NOMO-1 treated with dmso at 0.1 percent for 144 hours (cell line): ENCODE results near the gene COX8A.

Experiments
- DNase-seq: peaks from one replicate; lab custom pipeline; 2025; ENCODE audit not compliant: unreplicated experiment; lab: John Stamatoyannopoulos, UW

Gene COX8A

DNA sequence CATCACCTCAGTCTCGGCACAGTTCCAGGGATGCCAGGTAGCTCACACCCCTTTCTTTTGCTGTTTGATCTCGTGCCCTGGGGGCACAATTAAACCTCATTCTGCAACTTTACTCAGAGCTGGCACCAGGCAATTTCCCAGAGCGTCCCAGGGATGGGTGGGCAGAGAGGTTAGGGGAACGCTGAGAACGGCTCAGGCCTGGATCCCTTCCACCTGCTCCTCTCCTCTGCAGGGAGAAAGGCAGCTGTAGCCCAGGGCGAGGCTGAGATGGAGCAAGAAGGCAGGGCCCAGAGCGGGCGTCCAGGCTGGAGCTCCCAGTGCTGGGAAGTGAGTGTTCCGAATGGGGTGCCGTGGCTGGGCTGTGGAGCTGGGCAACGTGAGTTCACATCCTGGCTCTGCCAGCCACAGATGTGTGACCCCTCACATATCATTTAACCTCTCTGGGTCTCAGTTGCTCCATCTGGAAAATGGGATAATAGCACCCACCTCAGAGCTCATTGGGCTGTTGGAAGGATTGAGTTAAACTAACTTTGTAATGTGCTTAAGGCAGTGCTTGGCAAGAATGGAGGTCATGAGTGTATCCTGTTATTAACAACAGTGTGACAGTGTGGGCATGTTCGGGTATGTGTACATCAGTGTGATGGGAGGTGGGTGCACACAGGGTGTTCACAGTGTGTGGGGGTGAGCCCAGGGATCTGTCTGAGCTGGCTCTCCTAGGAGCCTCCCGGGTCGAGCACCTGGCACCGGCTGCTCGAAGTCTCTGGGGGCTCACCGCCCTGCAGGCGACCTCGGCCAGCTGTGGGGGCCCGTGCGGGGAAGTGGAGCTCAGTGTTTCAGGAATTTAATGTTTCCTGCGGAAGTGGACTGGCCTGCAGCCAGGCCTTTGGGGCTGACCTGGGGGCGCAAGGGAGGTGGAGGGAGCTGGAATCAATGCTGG is 27.3 kb downstream of the COX8A start:
- no peak for DNase-seq

DNA sequence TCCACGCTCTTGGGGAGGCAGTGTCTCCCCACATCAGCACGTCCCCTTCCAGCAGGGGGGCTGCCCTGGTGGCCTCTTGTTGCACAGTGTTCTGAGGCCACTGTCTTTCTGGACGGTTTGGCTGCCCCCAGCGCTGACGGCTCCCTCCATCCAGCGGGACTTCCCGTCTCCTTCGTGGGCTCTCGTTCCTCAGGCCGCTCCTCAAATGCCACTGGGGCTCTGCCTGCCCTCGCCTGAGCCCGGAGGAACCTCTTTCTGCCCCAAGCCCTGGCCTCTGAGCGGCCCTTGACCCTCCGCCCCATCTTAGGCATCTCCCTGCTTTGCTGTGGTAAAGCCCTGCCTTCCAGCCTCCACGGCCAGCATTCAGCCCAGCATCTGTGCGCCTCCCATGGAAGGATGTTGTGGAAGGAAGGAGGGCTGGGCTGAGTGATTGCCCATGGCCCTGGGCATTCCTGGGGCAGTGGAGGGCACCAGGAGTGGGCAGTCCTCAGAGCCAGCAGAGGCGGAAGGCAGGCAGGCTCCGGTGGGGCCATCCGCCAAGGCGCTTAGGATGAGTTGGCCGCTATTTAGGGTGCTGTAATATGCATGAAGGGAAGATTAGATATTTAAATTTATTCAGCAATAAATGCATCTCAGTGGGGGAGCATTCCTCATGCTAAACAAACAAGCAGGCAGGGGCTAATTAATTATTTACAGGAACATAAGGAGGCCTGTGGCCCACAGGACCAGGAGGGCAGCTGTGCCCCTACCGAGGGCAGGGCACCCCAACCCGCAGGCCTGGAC is 29.6 kb downstream of the COX8A start:
- DNase-seq, result no peak

DNA sequence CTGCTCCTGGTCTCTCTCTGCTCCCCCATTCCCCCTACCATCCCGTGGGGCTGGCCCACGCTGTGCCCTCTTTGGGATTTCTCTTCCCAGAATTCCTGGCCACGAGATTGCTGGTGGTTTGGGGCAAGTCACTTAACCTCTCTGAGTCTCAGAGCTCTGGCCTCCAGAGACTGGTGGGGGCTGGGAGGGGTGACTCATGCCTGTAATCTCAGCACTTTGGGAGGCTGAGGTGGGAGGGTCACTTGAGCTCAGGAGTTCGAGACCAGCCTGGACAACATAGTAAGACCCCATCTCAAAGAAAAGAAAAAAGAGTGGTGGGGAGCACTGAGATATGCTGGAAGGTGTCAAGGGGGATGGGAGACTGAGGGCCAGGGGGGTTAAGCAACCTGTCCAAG is 30.2 kb downstream of the COX8A start:
- no peak for DNase-seq

DNA sequence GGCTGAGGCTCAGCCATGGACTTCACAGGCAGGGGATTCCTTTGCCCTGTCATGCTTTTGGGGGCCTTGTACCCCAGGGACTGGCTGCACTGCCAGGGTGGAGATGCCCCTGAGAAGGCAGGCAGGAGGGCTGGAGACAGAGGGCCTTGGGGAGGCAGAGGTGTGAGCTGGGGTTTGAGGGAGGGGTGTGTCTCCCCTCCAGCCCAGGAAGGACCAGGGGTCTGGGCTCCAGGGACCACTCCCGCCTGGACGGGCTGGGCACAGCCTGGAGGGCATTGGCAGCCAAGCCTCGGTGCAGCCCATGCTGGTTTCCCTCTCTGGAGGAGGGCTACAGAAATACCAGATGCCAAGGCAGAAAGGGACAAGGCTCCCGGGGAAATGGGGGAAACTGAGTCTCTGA is 31.3 kb downstream of the COX8A start:
- no peak for DNase-seq

DNA sequence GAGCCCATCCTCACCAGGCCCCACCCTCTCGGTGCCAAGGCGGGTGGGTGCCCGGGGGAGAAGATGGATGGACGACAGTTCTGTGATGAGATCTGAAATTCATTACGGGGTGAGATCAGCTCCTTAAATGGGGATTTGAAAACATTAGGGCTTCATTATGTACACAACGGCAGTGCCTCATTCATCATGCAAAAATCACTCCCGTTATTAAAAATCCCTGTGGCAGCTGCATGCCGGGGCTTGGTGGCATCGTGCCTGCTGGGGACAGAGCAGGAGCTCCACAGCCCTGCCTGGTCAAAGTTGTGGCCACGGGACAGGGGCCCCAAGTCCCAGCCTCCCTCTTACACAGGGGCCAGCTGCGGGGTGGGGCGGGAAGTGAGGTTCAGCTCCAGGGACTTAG is 32.0 kb downstream of the COX8A start:
- DNase-seq, result no peak

DNA sequence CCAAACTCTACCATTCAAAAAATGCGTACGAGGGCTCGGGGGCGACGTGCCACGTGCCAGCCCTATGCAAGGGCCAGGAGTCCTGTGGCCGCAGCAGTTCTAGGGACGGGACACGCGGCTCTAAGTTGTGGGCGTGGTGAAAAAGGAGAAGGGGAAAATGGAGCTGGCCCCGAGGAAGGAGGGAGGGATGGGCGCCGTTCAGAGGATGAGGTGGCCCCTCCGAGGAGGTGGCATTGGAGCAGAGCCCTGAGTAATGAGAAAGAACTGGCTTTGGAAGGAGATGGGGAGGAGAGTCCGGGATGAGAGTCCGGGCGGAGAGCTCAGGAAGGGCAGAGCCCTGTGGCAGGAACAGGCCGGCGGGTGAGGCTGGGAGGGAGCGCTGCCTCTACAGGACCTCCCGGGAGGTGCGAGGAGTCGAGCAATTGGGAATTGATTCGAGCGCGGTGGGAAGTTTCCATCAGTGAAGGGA is 32.8 kb downstream of the COX8A start:
- DNase-seq, result peak; percentile 39

DNA sequence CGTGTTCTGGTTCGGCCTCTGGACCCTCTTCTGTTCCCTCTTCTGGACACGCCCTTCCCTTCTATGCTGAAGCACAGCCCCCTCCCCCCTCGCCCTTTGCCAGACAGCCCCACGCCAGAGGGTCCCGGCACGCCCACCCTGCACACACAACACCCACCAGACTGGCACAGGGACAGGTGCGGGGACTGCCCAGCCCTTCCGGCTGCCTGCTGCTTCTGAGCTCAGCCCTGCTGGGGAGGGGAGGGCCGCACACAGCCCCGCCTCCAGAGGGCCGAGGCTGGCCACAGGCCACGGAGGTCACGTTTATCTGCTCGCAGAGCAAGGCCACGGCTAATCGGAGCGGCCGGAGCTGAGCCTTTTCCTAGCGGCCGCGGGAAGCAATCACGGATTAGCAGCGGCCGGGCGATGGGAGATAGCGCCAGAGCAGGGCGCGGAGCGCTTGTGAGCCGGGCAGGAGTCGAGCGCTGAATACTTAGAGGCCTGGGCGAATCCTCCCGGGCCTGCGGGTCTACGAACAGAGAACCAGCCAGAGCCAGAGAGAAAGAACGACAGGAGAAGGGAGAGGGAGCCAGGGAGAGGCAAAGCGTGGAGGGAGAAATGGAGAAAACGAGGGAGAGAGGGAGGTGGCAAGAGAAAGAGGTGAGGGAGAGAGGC is 33.3 kb downstream of the COX8A start:
- DNase-seq, result no peak

DNA sequence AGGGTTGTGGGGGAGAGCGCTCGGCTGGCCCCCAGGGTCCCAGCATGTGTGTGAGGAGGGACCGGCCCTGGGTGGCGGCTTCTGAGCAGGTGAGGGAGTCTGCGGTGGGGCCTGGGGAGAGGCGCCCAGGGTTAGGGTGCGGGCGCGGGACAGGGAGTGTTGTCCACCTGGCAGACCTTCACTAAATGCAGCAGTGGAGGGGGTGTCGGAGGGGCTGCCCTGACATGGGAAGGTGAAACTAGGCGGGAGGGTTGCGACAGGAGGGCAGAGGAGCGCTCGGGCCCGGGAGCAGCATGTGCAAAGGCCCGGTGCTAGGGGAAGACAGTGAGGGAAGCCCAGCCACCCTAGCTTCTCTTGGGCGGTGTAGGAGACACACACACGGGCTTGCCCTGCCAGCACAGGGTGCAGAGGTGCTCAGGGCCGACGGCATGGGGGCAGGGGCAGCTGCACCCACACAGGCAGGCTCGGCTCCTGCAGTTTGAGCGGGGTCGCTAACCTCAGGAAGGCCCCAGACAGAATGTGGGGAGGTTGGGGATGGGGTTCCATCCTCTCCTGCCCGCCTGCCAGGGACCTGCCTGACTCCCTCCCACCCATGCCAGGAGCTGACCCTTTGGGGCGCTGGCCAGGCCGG is 34.0 kb downstream of the COX8A start:
- DNase-seq, result no peak

DNA sequence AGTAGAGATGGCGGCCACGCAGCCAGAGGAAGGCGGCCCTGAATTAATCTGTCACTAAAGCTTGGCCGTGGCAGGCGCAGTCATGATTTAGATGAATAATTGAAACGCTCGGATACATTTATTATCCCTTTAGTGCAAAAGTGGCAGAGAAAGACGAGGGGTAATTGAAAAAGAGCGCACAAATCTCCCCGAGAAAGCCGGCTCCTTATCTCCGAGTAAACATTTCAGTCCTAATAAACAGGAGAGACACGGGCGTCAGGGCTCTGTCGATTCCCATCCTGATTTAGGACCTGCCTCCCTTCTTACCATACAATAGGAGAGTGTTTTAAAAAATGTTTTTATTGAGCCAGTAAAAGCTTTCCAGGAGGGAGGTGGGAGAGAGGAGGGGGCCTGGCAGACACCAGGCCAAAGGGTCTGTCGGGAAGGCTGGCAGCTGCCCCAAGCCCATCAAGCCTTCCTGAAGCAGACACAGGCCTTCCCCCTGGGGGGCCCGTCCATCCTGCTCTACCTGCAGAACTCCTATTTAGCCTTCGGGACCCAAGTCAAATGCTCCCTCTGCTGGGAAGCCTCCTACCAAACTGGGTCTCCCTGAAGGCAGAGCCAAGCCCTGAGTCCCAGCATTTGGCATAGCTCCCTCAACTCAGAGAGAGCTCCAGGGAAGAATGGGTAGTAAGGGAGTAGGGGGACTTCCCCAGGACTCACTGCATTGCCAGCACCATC is 34.7 kb downstream of the COX8A start:
- no peak for DNase-seq

DNA sequence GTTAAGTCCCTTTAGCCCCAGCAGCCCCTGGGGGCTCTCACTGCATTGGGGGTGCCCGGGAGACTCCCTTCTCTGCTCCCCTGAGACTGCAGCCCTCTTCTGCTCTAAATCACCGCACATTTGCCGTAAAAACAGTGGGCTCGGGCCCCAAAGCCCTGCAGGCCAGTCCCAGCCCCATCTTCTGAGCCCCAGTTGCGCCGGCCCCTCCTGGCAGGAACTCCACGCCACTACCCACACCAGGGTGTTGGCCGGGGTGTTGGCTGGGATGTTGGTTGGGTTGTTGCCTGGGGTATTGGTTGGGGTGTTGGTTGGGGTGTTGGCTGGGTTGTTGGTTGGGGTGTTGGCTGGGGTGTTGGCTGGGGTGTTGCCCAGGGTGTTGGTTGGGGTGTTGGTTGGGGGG is 35.3 kb downstream of the COX8A start:
- no peak for DNase-seq

DNA sequence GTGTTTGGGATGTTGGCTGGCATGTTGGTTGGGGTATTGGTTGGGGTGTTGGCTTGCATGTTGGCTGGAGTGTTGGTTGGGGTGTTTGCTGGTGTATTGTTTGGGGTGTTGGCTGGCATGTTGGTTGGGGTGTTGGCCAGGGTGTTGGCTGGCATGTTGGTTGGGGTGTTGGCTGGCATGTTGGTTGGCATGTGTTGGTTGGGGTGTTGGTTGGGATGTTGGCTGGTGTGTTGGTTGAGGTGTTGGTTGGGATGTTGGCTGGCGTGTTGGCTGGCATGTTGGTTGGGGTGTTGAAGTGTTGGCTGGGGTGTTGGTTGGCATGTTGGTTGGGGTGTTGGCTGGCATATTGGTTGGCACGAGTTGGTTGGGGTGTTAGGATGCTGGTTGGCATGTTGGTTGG is 36.4 kb downstream of the COX8A start:
- no peak for DNase-seq

DNA sequence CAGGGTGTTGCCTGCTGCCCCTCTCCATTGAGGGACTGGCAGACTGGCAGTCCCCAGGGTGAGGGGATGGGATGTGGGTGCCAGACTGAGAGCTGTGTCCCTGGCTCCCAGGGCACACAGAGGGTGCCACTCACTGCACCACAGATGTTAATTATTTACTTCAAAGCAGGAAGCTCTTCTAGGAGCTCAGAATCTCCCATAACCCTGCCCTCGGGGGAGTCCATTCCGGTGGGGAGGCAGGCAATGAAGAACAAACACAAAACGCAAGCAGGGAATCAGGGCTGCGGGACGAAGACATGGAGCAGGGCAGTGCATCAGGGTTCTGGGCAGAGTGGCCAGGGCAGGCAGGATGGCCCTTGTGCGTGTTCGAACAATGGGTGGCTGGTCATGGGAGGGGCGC is 37.0 kb downstream of the COX8A start:
- no peak for DNase-seq

DNA sequence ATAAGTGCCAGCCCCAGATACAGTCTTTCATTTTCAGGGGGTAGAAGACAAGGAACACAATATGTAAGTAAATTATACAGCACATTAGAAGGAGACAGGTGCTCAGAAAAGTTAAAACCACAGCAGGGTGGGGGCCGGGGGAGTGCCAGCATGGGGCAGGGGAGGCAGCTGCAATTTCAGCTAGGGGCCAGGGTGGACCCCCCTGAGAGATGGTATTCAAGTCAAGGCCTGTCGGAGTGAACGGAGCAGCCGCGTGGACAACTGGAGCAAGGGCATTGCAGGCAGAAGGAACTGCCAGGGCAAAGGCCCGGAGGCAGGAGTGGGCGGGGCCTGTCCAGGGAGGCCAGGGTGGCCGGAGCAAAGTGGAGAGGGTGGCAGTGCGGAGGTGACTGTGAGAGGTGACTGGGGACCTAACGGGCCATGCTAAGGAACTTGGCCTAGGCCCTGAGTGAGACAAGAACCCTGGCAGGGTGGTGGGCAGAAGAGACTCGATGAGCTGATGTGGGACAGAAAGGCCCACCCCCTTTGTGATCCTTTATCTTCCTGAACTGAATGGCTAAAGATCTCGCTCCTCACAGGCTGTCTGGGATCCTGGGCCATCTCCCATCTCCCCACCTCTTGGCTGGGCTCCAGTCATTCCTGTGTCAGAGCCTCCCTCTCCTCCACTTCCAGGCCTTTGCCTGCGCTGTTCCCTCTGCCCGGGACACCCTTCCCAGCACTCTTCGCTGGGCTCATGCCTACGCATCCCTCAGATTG is 38.9 kb downstream of the COX8A start:
- DNase-seq, result no peak

DNA sequence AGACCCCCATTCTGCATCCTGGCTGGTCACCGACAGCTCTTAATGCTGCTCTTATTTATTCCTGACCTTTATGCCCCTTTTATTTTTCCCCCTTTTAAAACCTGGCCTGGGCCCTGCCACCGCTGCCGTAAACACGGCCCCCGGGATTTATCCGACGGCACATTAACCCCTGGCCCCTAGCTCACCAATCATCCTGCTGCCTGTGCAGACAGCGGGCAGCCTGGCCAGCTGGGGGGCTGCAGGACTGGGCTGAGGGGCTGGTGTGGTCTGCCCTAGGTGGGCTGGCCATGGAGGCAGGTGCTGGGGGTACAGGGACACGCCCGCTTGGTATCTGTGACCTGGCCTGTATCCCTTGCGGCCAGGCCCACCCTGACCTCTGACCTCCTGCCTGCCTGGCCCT is 39.9 kb downstream of the COX8A start:
- no peak for DNase-seq

DNA sequence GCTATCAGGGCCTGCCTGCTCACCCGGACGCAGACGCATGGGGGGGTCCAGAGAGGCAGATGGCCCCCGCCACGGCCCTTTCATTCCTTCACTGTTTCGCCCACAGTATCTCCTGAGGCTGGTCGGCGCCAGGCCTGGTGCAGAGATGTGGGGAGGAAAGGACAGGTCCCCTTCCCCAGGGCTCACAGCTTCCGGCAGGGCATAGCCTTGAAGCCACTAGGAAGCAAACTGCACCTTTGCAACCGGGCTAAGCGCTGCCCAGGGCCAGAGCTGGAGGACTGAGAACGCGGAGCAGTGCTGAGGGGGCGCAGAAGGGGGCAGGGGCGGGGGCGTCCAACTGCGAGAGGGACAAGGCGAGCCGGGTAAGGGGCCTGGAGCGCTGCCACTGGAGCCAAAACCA is 41.1 kb downstream of the COX8A start:
- no peak for DNase-seq

DNA sequence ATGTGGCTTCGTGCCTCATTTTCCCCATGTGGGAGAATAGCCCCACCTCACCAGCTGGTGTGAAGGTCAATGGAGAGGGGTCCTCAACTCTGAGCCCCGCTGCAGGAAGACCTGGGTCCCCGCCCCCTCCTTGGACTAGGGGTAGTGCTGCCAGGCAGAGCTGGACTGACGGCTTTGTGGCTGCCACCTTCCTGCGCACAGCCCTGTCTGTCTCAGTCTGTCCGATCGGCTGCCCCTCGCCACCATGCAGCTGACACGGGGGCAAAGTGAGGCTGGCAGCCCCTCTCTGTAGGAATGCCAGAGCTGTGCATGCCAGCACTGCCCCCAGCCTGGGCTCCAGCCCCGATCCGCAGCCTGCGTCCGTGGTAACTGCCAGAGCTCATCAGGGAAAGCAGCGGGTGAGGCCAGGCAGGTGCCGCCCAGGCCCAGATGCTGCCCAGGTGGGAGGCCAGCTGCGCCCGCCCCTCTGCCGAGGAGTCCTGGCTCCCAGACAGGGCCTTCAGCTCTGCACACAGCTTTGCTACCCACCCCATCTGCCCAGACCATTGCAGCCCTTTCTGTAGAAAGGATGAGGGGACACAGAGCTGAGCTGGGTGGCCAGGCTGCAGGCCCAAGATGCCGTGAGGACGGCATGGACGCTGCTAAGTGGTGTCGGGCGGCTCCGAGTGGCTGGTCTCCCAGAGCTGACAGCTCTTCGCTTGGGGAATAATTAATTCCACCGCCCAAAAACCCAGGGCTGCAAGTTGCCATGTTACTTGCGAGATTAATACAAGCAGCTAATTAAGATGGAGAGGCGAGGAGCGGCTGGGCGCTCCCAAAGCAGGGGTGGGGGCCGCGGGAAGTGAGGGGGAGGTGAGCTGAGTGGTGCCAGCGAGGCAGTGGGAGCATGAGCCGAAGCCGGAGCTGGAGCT is 41.8 kb downstream of the COX8A start:
- DNase-seq, result no peak

DNA sequence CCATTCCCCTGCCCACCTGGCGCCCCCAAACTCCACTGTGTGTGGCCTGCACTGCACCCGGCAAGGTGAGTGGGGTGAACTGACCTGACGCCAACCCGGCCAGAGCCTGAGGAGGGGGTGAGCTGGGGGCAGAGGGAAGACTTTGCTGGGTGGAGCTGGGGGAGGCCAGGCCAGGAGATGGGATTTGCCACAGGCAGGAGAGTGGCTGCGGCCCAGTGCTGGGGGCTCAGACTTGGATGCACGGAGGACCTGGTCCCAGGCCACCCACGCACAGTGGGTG is 43.5 kb downstream of the COX8A start:
- no peak for DNase-seq

DNA sequence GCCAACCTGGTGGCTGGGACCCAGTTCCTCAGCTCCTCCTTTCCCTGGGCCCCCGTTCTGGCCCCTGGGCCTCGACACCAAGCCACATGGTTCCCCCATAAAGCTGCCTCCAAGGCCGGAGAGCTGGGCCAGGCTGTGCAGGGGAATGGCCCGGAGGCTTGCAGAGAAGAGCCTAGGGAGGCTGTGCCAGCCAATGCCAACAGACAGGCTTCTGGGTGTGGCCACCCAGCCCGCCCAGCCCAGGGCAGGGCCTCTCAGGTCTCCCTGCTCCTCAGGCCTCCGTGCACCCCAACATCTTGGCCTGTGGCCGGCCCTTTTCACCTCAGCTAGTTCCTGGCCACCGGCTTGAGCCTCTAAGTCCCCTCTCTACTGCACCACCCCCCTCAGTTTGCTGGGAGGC is 43.9 kb downstream of the COX8A start:
- no peak for DNase-seq
